RWPE2 (cell line): Measurements from ENCODE around the gene ZNF491.

ENCODE experiments used
- ATAC-seq: fragments of 200-7000 bp; cut with Tn5 transposase; 3 replicates; pipeline ENCODE4 v1.9.1; 2021; ENCODE audit warnings: low read depth
- DNase-seq: peaks from one replicate; pipeline ENCODE4 v3.0.0-alpha.2; 2020; ENCODE audit warnings: low spot score
- H3K27ac ChIP-seq: fragments of 450-650 bp; 2 replicates; pipeline ENCODE4 v1.5.1; 2017; ENCODE audit warnings: mild to moderate bottlenecking; ENCODE audit not compliant: poor library complexity, severe bottlenecking
- H3K27me3 ChIP-seq: fragments of 250-450 bp; sonication (Bioruptor Pico); 2 replicates; pipeline ENCODE4 v1.5.1; 2021; ENCODE audit warnings: mild to moderate bottlenecking, moderate library complexity; ENCODE audit not compliant: insufficient read depth, poor library complexity, severe bottlenecking
- H3K36me3 ChIP-seq: fragments of 250-450 bp; sonication (Bioruptor Pico); 2 replicates; pipeline ENCODE4 v1.5.1; 2020; ENCODE audit warnings: low read depth, mild to moderate bottlenecking, moderate library complexity
- H3K4me1 ChIP-seq: fragments of 250-450 bp; sonication (Bioruptor Pico); 2 replicates; pipeline ENCODE4 v1.5.1; 2021; ENCODE audit warnings: mild to moderate bottlenecking, moderate library complexity; ENCODE audit not compliant: insufficient read depth, poor library complexity, severe bottlenecking
- H3K4me3 ChIP-seq: fragments of 250-450 bp; sonication (Bioruptor Pico); 2 replicates; pipeline ENCODE4 v1.5.1; 2021; ENCODE audit warnings: mild to moderate bottlenecking, moderate library complexity; ENCODE audit not compliant: severe bottlenecking
- H3K9me3 ChIP-seq: fragments of 250-450 bp; sonication (Bioruptor Pico); 2 replicates; pipeline ENCODE4 v1.5.1; 2021; ENCODE audit warnings: mild to moderate bottlenecking, moderate library complexity; ENCODE audit not compliant: severe bottlenecking
- CTCF ChIP-seq: fragments of 450-650 bp; IDR thresholded peaks from one replicate; pipeline ENCODE4 v1.5.1; 2017; ENCODE audit warnings: mild to moderate bottlenecking, moderate library complexity; ENCODE audit not compliant: poor library complexity, severe bottlenecking

The ZNF491 gene

GRCh38 chr19:11797491-11797890 is 832 bp upstream of the ZNF491 start:
- Histone ChIP-seq H3K36me3 (no peaks in the 10 kb centered on the region), H3K9me3 (no peaks in the 10 kb centered on the region), H3K4me3 (no peak overlapping the region), H3K4me1 (peaks cover 3% of the 10 kb centered on the region), H3K27me3 (no peaks in the 10 kb centered on the region), H3K27ac (no peak overlapping the region)
- ATAC-seq (peak; percentile 82), DNase-seq (peak; percentile 85)
- peak; percentile 95 for TF ChIP-seq CTCF

- ATAC-seq (no peak), DNase-seq (no peak)
- Histone ChIP-seq H3K9me3 (peaks cover 9% of the 10 kb centered on the region), H3K27ac (no peak overlapping the region), H3K4me1 (no peaks in the 10 kb centered on the region), H3K36me3 (no peaks in the 10 kb centered on the region), H3K4me3 (no peak overlapping the region), H3K27me3 (no peaks in the 10 kb centered on the region)
- no peak for TF ChIP-seq CTCF
Measured at GRCh38 chr19:11806354-11807098, 8.2 kb downstream of the ZNF491 start.

- Histone ChIP-seq H3K4me3 (no peak overlapping the region), H3K36me3 (no peaks in the 10 kb centered on the region), H3K4me1 (no peaks in the 10 kb centered on the region), H3K9me3 (peaks cover 9% of the 10 kb centered on the region), H3K27ac (no peak overlapping the region), H3K27me3 (no peaks in the 10 kb centered on the region)
- ATAC-seq (no peak), DNase-seq (no peak)
- TF ChIP-seq CTCF: no peak
Measured at GRCh38 chr19:11807099-11807380, 8.7 kb downstream of the ZNF491 start.

DNA sequence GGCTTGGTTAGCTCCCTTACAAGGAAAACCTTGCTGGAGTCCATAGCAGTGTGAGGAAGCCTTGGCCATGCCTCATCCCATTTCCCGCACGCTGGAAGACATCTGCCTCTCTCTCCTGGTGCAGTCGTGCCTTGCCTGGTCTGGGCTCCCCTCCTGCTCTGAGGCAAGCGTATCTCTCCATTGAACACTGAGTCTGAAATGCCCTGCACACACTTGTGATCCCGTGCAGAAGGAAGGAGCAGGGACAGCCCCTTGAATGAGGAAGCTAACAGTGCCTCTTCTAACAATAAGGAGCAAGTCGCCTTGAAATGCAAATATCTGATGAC is 15.3 kb downstream of the ZNF491 start:
- H3K4me3 ChIP-seq: peak overlapping the region; percentile 82
- no peak for DNase-seq
- peak overlapping the region; percentile 79 for H3K27ac ChIP-seq
- ATAC-seq: peak; percentile 7; the same call in 2 of the 3 replicates
- H3K27me3 ChIP-seq: no peaks in the 10 kb centered on the region
- no peak for TF ChIP-seq CTCF
- H3K4me1 ChIP-seq: peaks cover 2% of the 10 kb centered on the region
- H3K9me3 ChIP-seq: no peaks in the 10 kb centered on the region
- peaks cover 22% of the 10 kb centered on the region for H3K36me3 ChIP-seq

DNA sequence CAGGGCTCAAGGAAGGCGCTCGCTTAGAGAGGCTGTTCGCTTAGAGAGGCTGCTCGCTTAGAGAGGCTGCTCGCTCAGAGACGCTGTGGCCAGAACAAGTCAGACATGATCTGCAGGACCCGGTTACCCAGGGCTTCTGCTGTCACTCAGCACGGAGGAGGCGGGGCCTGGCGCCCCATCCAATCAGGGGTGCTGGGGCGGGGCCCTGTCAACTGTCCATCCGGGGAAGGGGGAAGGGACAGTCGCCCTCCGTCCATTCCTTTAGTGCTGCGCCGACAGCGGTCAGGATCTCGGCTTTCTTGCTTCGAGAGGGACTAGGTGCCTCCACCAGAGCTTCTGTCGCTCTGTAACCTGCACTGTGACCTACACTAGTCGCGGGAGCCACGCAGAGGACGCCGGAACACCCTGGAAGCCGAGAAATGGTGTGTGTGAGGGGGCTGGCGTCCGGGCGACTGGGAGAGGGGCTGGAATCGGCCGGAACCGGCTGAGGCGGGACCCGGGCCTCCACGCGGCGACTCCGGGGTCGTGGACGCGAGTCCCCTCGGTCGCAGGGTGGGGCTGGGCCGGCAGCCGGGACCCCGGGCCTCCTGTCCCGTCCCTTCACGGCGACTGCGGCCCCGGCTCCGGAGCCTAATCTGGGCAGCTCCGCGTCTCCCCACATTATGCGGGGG is 15.8 kb downstream of the ZNF491 start, which contains the start of gene ZNF440:
Gene ZNF440 (plus strand): TSS at position 245 of the 671 bp plus-strand sequence. CDS start 175 bp downstream, at position 420.
- no peaks in the 10 kb centered on the region for H3K9me3 ChIP-seq
- H3K4me3 ChIP-seq: peak within 1 kb of the TSS; percentile 82
- H3K27ac ChIP-seq: peak within 1 kb of the TSS; percentile 79
- TF ChIP-seq CTCF: no peak
- ATAC-seq: peak; percentile 98
- no peaks in the 10 kb centered on the region for H3K27me3 ChIP-seq
- DNase-seq: peak; percentile 93
- H3K4me1 ChIP-seq: peaks cover 2% of the 10 kb centered on the region
- H3K36me3 ChIP-seq: peaks cover 27% of the 10 kb centered on the region
